Right kidney (tissue), 9 donors: ENCODE data around the gene TLCD4.
"Not testable (repeated sequence)": the region's sequence is repeated elsewhere in the genome, so short reads cannot be mapped to it uniquely, and the experiment has no call there.

Source experiments
- DNase-seq: peaks from one replicate; pipeline ENCODE4 v3.0.0-alpha.2; 2016
- long read RNA-seq, 8 donors: transcript quantifications; one replicate each; lab custom pipeline, GENCODE V29; 2026

TLCD4 gene
- long read RNA-seq, donor 1, full-length matches to known transcripts, result 1 of 1 reads
- long read RNA-seq, donor 1, partial matches to known transcripts, result 0 of 1 reads
- long read RNA-seq, donor 1, other reads (novel, unspliced or antisense), result 0 of 1 reads
- long read RNA-seq, donor 2, result 0 reads
- long read RNA-seq, donor 3, full-length matches to known transcripts, result 2 of 2 reads
- long read RNA-seq, donor 3, partial matches to known transcripts, result 0 of 2 reads
- long read RNA-seq, donor 3, other reads (novel, unspliced or antisense), result 0 of 2 reads
- long read RNA-seq, donor 4, full-length matches to known transcripts, result 4 of 4 reads
- long read RNA-seq, donor 4, partial matches to known transcripts, result 0 of 4 reads
- long read RNA-seq, donor 4, other reads (novel, unspliced or antisense), result 0 of 4 reads
- long read RNA-seq, donor 5, full-length matches to known transcripts, result 4 of 4 reads
- long read RNA-seq, donor 5, partial matches to known transcripts, result 0 of 4 reads
- long read RNA-seq, donor 5, other reads (novel, unspliced or antisense), result 0 of 4 reads
- long read RNA-seq, donor 6, full-length matches to known transcripts, result 2 of 2 reads
- long read RNA-seq, donor 6, partial matches to known transcripts, result 0 of 2 reads
- long read RNA-seq, donor 6, other reads (novel, unspliced or antisense), result 0 of 2 reads
- long read RNA-seq, donor 7, full-length matches to known transcripts, result 8 of 8 reads
- long read RNA-seq, donor 7, partial matches to known transcripts, result 0 of 8 reads
- long read RNA-seq, donor 7, other reads (novel, unspliced or antisense), result 0 of 8 reads
- long read RNA-seq, donor 8, full-length matches to known transcripts, result 2 of 2 reads
- long read RNA-seq, donor 8, partial matches to known transcripts, result 0 of 2 reads
- long read RNA-seq, donor 8, other reads (novel, unspliced or antisense), result 0 of 2 reads

GRCh38 chr1:95117207-95118066, at the start of gene TLCD4:
TSS of gene TLCD4 (plus strand) at chr1:95117355. CDS start at chr1:95143902, 26,547 bp downstream.
- peak; percentile 94 for DNase-seq

DNA sequence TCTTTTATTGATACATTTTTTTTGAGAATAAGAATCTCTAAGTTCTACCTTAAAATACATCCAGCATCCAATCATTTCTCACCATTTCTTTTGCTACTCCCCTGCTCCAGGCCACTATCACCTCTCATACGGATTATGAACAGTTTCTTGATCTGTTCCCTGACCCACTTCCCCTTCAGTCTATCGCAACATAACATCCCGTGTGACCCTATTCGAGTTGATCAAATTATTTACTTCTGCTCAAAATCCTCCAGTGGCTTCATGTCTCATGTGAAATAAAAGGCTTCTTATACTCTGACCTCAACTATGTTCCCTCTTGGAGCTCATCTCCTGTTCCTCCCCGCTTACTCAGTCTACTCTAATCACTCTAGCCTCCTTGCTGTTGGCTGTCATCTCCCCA, 49.6 kb upstream of the TLCD4 start:
- DNase-seq, result no peak

- no peak for DNase-seq
Observed at GRCh38 chr1:95068956-95069709, 48.0 kb upstream of the TLCD4 start.

- DNase-seq, result no peak
Observed at GRCh38 chr1:95069710-95070093, 47.5 kb upstream of the TLCD4 start.

- DNase-seq, result no peak
Observed at GRCh38 chr1:95071539-95071938, 45.6 kb upstream of the TLCD4 start.

GRCh38 chr1:95072117-95072516, 45.0 kb upstream of the TLCD4 start:
- no peak for DNase-seq

- peak; percentile 99 for DNase-seq
Observed at GRCh38 chr1:95072532-95073419, 44.4 kb upstream of the TLCD4 start, which contains the start of gene ALG14. TSS of gene ALG14 (minus strand) at chr1:95072951. CDS start at chr1:95072898, 53 bp downstream.

DNA sequence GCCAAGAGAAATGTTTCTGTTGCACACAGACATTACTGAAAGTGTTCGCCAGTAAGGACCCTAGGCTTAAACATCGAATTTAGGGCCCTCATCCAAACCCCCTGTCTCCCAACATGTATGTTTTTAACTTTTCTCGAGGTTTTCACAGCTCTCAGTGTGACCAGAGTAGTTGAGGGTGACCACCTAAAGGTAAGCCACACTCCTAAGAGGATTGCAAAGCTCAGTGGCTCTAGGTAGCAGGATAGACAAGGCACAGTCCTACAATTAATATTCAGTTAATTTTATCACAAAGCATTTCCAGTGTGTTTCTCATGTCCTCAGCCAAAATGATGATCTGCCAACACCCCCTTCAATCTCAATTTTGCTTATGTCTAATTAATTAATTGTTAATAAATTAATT, 43.7 kb upstream of the TLCD4 start:
- no peak for DNase-seq

- no peak for DNase-seq
Observed at GRCh38 chr1:95076034-95076433, 41.1 kb upstream of the TLCD4 start.

DNA sequence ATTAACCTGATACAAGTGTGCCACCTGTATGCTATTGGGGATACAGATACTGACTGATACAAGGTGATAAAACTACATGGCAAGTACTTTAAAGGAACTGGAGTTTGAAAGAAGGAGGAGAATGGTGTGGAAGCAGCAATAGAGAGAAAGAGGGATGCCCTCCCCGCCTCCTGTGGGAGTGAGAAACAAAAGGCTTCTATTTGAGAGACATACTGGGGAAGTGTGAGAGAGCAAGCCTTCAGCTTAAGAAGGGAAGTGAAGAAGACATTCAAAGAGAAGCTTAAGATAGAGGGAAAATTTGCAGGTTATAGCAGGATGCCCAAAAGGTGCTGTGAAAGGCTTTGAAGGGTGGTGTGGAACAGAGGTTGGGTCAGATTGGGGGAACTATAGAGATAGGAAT, 36.7 kb upstream of the TLCD4 start:
- DNase-seq, result no peak

- no peak for DNase-seq
Observed at GRCh38 chr1:95080879-95081278, 36.3 kb upstream of the TLCD4 start.

- DNase-seq, result no peak
Observed at GRCh38 chr1:95084317-95085176, 32.6 kb upstream of the TLCD4 start.

- DNase-seq, result no peak
Observed at GRCh38 chr1:95085376-95085775, 31.8 kb upstream of the TLCD4 start.

- DNase-seq, result no peak
Observed at GRCh38 chr1:95086949-95087533, 30.1 kb upstream of the TLCD4 start.

GRCh38 chr1:95088303-95088702, 28.9 kb upstream of the TLCD4 start:
- no peak for DNase-seq

GRCh38 chr1:95089650-95090287, 27.4 kb upstream of the TLCD4 start:
- no peak for DNase-seq

- not testable (repeated sequence) for DNase-seq
Observed at GRCh38 chr1:95091290-95091689, 25.9 kb upstream of the TLCD4 start.

GRCh38 chr1:95092891-95093290, 24.3 kb upstream of the TLCD4 start:
- DNase-seq, result not testable (repeated sequence)
